CD14-positive monocyte (primary cell): ENCODE data around the gene UGT2A3. TPM values are rescaled to one million over a fixed set of nuclear protein-coding genes. Genes with fewer than 3 reads are reported as not detected.

ENCODE experiments used
- DNase-seq, 3 donors: peaks; one replicate each; pipeline ENCODE4 v3.0.0-alpha.2; 2011 to 2022
- H2AFZ ChIP-seq: 2 replicates; pipeline ENCODE4 v1.6.0; 2012; ENCODE audit warnings: mild to moderate bottlenecking, low read depth, low read length, inconsistent platforms; ENCODE audit not compliant: insufficient read depth, poor library complexity, severe bottlenecking
- H3K27ac ChIP-seq, 2 donors: 1 replicate in 1 of 2; 2 replicates in 1 of 2; pipeline ENCODE4 v1.5.1; 2012 to 2013; ENCODE audit warnings: low read length in 2 of 2, control low read depth in 1 of 2, inconsistent platforms in 1 of 2, low read depth in 1 of 2, mild to moderate bottlenecking in 1 of 2
- H3K27me3 ChIP-seq, 2 donors: one replicate each; pipeline versions ENCODE4 v1.6.0 to v1.6.1; 2011 to 2013; ENCODE audit warnings: low read length in 2 of 2; ENCODE audit not compliant: control insufficient read depth in 2 of 2, insufficient read depth in 2 of 2
- H3K36me3 ChIP-seq, 2 donors: replicated peaks in 1 of 2; 1 replicate in 1 of 2; 2 replicates in 1 of 2; pipeline versions ENCODE4 v1.5.1 to v1.6.1; 2012 to 2013; ENCODE audit warnings: low read length in 2 of 2, control low read depth in 1 of 2, inconsistent platforms in 1 of 2, mild to moderate bottlenecking in 1 of 2; ENCODE audit not compliant: insufficient read depth in 2 of 2, control insufficient read depth in 1 of 2
- H3K4me1 ChIP-seq, 2 donors: 1 replicate in 1 of 2; 2 replicates in 1 of 2; pipeline versions ENCODE4 v1.5.1 to v1.6.1; 2012 to 2013; ENCODE audit warnings: low read length in 2 of 2, control low read depth in 1 of 2, inconsistent platforms in 1 of 2, mild to moderate bottlenecking in 1 of 2, moderate library complexity in 1 of 2; ENCODE audit not compliant: insufficient read depth in 2 of 2, control insufficient read depth in 1 of 2
- H3K4me2 ChIP-seq: replicated peaks from 2 replicates; pipeline ENCODE3; 2012; ENCODE audit warnings: low read length, moderate library complexity, mild to moderate bottlenecking; ENCODE audit not compliant: poor library complexity, severe bottlenecking; ENCODE audit errors: extremely low read depth
- H3K4me3 ChIP-seq, 3 experiments: fragments of 200-600 bp in 1 of 3; sonication (generic) in 1 of 3; replicated peaks in 1 of 3; 1 replicate in 2 of 3; 2 replicates in 1 of 3; pipeline ENCODE4 v1.5.1; 2011 to 2013; ENCODE audit warnings: low read length in 3 of 3, mild to moderate bottlenecking in 3 of 3, control low read depth in 2 of 3, low read depth in 2 of 3, inconsistent platforms in 1 of 3, moderate library complexity in 1 of 3
- H3K79me2 ChIP-seq: 2 replicates; pipeline ENCODE4 v1.6.0; 2012; ENCODE audit warnings: mild to moderate bottlenecking, control low read depth, inconsistent platforms, low read length, moderate library complexity; ENCODE audit not compliant: insufficient read depth
- H3K9ac ChIP-seq: 2 replicates; pipeline ENCODE4 v1.6.0; 2017; ENCODE audit warnings: low read length, mild to moderate bottlenecking; ENCODE audit not compliant: insufficient read depth, poor library complexity, severe bottlenecking
- H3K9me3 ChIP-seq, 2 donors: replicated peaks in 1 of 2; 1 replicate in 1 of 2; 2 replicates in 1 of 2; pipeline versions ENCODE4 v1.5.1 to v1.6.1; 2012 to 2013; ENCODE audit warnings: low read length in 2 of 2, control low read depth in 1 of 2; ENCODE audit not compliant: control insufficient read depth in 1 of 2, insufficient read depth in 1 of 2
- H4K20me1 ChIP-seq: 2 replicates; pipeline ENCODE4 v1.6.0; 2012; ENCODE audit warnings: mild to moderate bottlenecking, low read length, control low read depth, moderate library complexity; ENCODE audit not compliant: insufficient read depth
- H3K27ac Mint-ChIP-seq, 7 donors: one replicate each; pipeline ENCODE4 v1.8.0; 2020; ENCODE audit warnings: mild to moderate bottlenecking in 7 of 7, mixed read lengths in 7 of 7, moderate library complexity in 6 of 7, inconsistent platforms in 2 of 7
- H3K27me3 Mint-ChIP-seq, 3 donors: one replicate each; pipeline ENCODE4 v1.8.0; 2021 to 2022; ENCODE audit warnings: low read depth in 3 of 3, mild to moderate bottlenecking in 3 of 3, mixed read lengths in 3 of 3, moderate library complexity in 3 of 3, inconsistent platforms in 1 of 3
- H3K36me3 Mint-ChIP-seq, 2 donors: one replicate each; pipeline ENCODE4 v1.8.0; 2020; ENCODE audit warnings: mixed read lengths in 2 of 2, inconsistent platforms in 1 of 2, mild to moderate bottlenecking in 1 of 2
- H3K4me1 Mint-ChIP-seq: one replicate; pipeline ENCODE4 v1.8.0; 2020; ENCODE audit warnings: mild to moderate bottlenecking, mixed read lengths
- H3K4me3 Mint-ChIP-seq, 2 donors: one replicate each; pipeline ENCODE4 v1.8.0; 2020; ENCODE audit warnings: mild to moderate bottlenecking in 2 of 2, mixed read lengths in 2 of 2, moderate library complexity in 1 of 2
- H3K9me3 Mint-ChIP-seq, 7 donors: one replicate each; pipeline ENCODE4 v1.8.0; 2020 to 2022; ENCODE audit warnings: mixed read lengths in 7 of 7, mild to moderate bottlenecking in 6 of 7, moderate library complexity in 6 of 7, inconsistent platforms in 2 of 7
- WGBS: methylation state at CpG from one replicate; pipeline ENCODE4 v1.1.5; 2013; ENCODE audit warnings: missing lambda C conversion rate; ENCODE audit not compliant: insufficient coverage; 5-methylcytosine and 5-hydroxymethylcytosine counted together
- intact Hi-C, 2 donors: fragments of 100-400 bp; cut with micrococcal nuclease; formaldehyde crosslinking; loops; one replicate each; pipeline versions ENCODE4 v1.15.0 to v1.15.1; 2023
- polyA plus RNA-seq, 3 donors: library from polyadenylated mRNA; depleted of rRNA in 1 of 3; unstranded in 2 of 3; stranded (reverse) in 1 of 3; fragments of 300-500 nt in 2 of 3; fragments of >200 nt in 1 of 3; fragmentation: Illumina TruSeq in 2 of 3; gene quantifications; 1 replicate in 2 of 3; 2 replicates in 1 of 3; pipeline ENCODE4 v1.2.3, GENCODE V29; 2012 to 2021
- TF ChIP-seq, protein P1 (sequence below): fragments of 200-600 bp; IDR thresholded peaks from one replicate; pipeline ENCODE4 v1.8.0; 2022; ENCODE audit warnings: antibody characterized with exemption, mild to moderate bottlenecking

UGT2A3 gene
- polyA plus RNA-seq, 3 donors, result not detected

- no peak overlapping the region for H3K4me2 ChIP-seq
Measured at GRCh38 chr4:68985442-68985841, 33.8 kb upstream of the UGT2A3 start.

GRCh38 chr4:68984947-68985346 is 33.3 kb upstream of the UGT2A3 start:
- DNase-seq, result no peak
- no peaks in the 10 kb centered on the region for H3K36me3 ChIP-seq
- H3K4me1 Mint-ChIP-seq, result no peaks in the 10 kb centered on the region
- intact Hi-C loops, result no loop called here
- H3K4me3 Mint-ChIP-seq, result no peak overlapping the region
- no peaks in the 10 kb centered on the region for H3K79me2 ChIP-seq
- H3K36me3 Mint-ChIP-seq, result no peaks in the 10 kb centered on the region
- no CpG with 5 or more reads among the region's 2 CpGs for WGBS
- no peak overlapping the region for H2AFZ ChIP-seq
- H3K9me3 Mint-ChIP-seq, result peaks cover 0 to 6% (median 3%) of the 10 kb centered on the region in 7 donors
- no peak overlapping the region for H3K4me3 ChIP-seq
- H4K20me1 ChIP-seq, result no peaks in the 10 kb centered on the region
- H3K4me2 ChIP-seq, result no peak overlapping the region
- no peaks in the 10 kb centered on the region for H3K27me3 Mint-ChIP-seq
- no peak overlapping the region for H3K9ac ChIP-seq
- H3K9me3 ChIP-seq, result peaks cover 0 to 6% of the 10 kb centered on the region in 2 donors
- no peak overlapping the region for H3K27ac ChIP-seq
- H3K27ac Mint-ChIP-seq, result no peak overlapping the region
- no peaks in the 10 kb centered on the region for H3K4me1 ChIP-seq
- no peaks in the 10 kb centered on the region for H3K27me3 ChIP-seq
- TF ChIP-seq, protein P1, sequence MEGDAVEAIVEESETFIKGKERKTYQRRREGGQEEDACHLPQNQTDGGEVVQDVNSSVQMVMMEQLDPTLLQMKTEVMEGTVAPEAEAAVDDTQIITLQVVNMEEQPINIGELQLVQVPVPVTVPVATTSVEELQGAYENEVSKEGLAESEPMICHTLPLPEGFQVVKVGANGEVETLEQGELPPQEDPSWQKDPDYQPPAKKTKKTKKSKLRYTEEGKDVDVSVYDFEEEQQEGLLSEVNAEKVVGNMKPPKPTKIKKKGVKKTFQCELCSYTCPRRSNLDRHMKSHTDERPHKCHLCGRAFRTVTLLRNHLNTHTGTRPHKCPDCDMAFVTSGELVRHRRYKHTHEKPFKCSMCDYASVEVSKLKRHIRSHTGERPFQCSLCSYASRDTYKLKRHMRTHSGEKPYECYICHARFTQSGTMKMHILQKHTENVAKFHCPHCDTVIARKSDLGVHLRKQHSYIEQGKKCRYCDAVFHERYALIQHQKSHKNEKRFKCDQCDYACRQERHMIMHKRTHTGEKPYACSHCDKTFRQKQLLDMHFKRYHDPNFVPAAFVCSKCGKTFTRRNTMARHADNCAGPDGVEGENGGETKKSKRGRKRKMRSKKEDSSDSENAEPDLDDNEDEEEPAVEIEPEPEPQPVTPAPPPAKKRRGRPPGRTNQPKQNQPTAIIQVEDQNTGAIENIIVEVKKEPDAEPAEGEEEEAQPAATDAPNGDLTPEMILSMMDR, result no peak

More at GRCh38 chr4:68985442-68985841, 33.8 kb upstream of the UGT2A3 start:
- H3K4me3 Mint-ChIP-seq, result no peak overlapping the region
- no peak overlapping the region for H3K27ac ChIP-seq
- H2AFZ ChIP-seq, result no peak overlapping the region
- no peaks in the 10 kb centered on the region for H4K20me1 ChIP-seq
- no peak overlapping the region for H3K9ac ChIP-seq
- no peaks in the 10 kb centered on the region for H3K36me3 ChIP-seq
- no peak overlapping the region for H3K27ac Mint-ChIP-seq
- H3K27me3 Mint-ChIP-seq, result no peaks in the 10 kb centered on the region
- no peak for DNase-seq
- H3K79me2 ChIP-seq, result no peaks in the 10 kb centered on the region
- H3K27me3 ChIP-seq, result no peaks in the 10 kb centered on the region
- H3K4me3 ChIP-seq, result no peak overlapping the region
- 71% methylated on average over 1 of the region's 1 CpG for WGBS
- peaks cover 0 to 7% of the 10 kb centered on the region in 2 donors for H3K9me3 ChIP-seq
- intact Hi-C loops, result no loop called here
- H3K36me3 Mint-ChIP-seq, result no peaks in the 10 kb centered on the region
- H3K4me1 Mint-ChIP-seq, result no peaks in the 10 kb centered on the region
- peaks cover 0 to 6% (median 2%) of the 10 kb centered on the region in 7 donors for H3K9me3 Mint-ChIP-seq
- TF ChIP-seq, protein P1, result no peak
- H3K4me1 ChIP-seq, result no peaks in the 10 kb centered on the region
